ENCODE measurements around the gene CCL28.
"Not testable (repeated sequence)": the region's sequence is repeated elsewhere in the genome, so short reads cannot be mapped to it uniquely, and the experiment has no call there.

CCL28 gene

GRCh38 chr5:43409809-43410271 is 2.4 kb downstream of the CCL28 start:
- DNase-seq (ENCODE audit: low spot score): no peak

GRCh38 chr5:43402524-43403066 is 9.6 kb downstream of the CCL28 start:
- DNase-seq (ENCODE audit: low spot score): not testable (repeated sequence)

- DNase-seq (ENCODE audit: low spot score): no peak
These were observed 10.4 kb downstream of the CCL28 start for GRCh38 chr5:43401827-43402226.

GRCh38 chr5:43400082-43400481 is 12.1 kb downstream of the CCL28 start:
- no peak for DNase-seq (ENCODE audit: low spot score)

- DNase-seq (ENCODE audit: low spot score): no peak
These were observed 15.4 kb downstream of the CCL28 start for GRCh38 chr5:43396762-43397304.

GRCh38 chr5:43390471-43390870 is 21.7 kb downstream of the CCL28 start:
- no peak for DNase-seq (ENCODE audit: low spot score)

GRCh38 chr5:43389679-43390329 is 22.4 kb downstream of the CCL28 start:
- peak; percentile 79 for DNase-seq (ENCODE audit: low spot score)

- DNase-seq (ENCODE audit: low spot score): no peak
These were observed 25.2 kb downstream of the CCL28 start for GRCh38 chr5:43386960-43387362.

- DNase-seq (ENCODE audit: low spot score): no peak
These were observed 35.6 kb downstream of the CCL28 start for GRCh38 chr5:43376496-43377140.

GRCh38 chr5:43371821-43372220 is 40.4 kb downstream of the CCL28 start:
- no peak for DNase-seq (ENCODE audit: low spot score)

GRCh38 chr5:43370352-43370751 is 41.8 kb downstream of the CCL28 start:
- no peak for DNase-seq (ENCODE audit: low spot score)

GRCh38 chr5:43369651-43370050 is 42.5 kb downstream of the CCL28 start:
- DNase-seq (ENCODE audit: low spot score): no peak

- no peak for DNase-seq (ENCODE audit: low spot score)
These were observed 44.1 kb downstream of the CCL28 start for GRCh38 chr5:43367909-43368669.

- no peak for DNase-seq (ENCODE audit: low spot score)
These were observed 44.7 kb downstream of the CCL28 start for GRCh38 chr5:43367453-43367852.

GRCh38 chr5:43366680-43367246 is 45.4 kb downstream of the CCL28 start:
- not testable (repeated sequence) for DNase-seq (ENCODE audit: low spot score)

- DNase-seq (ENCODE audit: low spot score): not testable (repeated sequence)
These were observed 47.0 kb downstream of the CCL28 start for GRCh38 chr5:43365155-43365554.

- no peak for DNase-seq (ENCODE audit: low spot score)
These were observed 48.6 kb downstream of the CCL28 start for GRCh38 chr5:43363445-43364152.

- DNase-seq (ENCODE audit: low spot score): no peak
These were observed 49.3 kb downstream of the CCL28 start for GRCh38 chr5:43362725-43363435.

- no peak for DNase-seq (ENCODE audit: low spot score)
These were observed 53.5 kb downstream of the CCL28 start for GRCh38 chr5:43358726-43359125.

GRCh38 chr5:43358301-43358700 is 53.9 kb downstream of the CCL28 start:
- DNase-seq (ENCODE audit: low spot score): no peak

GRCh38 chr5:43357878-43358281 is 54.3 kb downstream of the CCL28 start:
- no peak for DNase-seq (ENCODE audit: low spot score)
